Activated gamma-delta T cell treated with Interleukin-2 at 50 U/mL for 16 hours (primary cell): ENCODE results near the gene ALG9.

Experiments
- DNase-seq: peaks from one replicate; pipeline ENCODE4 v3.0.0-alpha.2; 2020

The ALG9 gene

GRCh38 chr11:111834432-111835163 is 36.8 kb downstream of the ALG9 start:
- no peak for DNase-seq

- no peak for DNase-seq
These were observed 37.9 kb downstream of the ALG9 start for GRCh38 chr11:111833524-111833923.

GRCh38 chr11:111829185-111829968 is 42.0 kb downstream of the ALG9 start:
- no peak for DNase-seq

DNA sequence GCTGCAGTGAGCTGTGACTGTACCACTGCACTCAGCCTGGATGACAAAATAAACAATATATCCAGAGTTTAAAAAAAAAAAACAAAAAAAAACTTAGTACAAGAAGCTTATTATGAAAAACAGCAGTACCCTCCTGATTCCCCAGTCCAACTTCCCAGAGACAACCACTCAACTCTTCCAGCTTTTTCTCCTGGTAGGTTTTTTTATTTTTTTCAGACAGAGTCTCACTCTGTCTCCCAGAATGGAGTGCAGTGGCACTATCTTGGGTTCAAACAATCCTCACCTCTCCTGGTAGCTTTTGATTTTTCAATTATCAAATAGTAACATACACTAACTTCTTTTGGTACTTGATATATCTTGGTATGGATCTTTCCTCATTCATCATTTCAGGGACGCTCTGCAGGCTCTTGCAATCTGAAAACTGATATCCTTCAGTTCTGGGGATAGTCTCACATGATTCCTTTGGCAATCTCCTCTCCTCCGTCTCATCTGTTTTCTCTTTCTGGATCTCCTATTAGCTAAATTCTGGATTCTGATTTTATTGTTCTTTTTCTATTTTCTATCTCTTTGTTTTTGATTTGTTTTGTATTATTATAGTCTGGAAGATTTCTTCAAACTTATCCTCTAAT is 44.9 kb downstream of the ALG9 start:
- DNase-seq = no peak

DNA sequence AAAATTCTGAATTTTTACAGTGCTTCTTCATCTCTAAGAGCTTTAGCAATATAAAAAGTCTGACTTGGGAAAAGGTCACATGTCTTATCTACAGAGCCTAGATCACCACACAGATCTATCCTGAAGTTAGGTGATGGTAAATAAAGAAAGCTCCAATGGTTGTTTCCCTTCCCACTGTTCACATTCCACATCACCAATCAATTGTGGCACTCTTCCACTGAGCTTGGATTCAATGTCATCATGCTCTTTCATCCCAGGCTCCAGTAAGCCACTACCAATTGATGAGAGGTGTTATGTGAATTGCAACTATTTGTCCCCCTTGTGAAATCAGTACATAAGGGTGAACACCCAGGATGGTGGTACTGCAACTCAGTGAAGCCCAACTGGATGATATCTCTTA is 47.8 kb downstream of the ALG9 start:
- no peak for DNase-seq

GRCh38 chr11:111823131-111823530 is 48.2 kb downstream of the ALG9 start:
- DNase-seq = no peak

GRCh38 chr11:111819829-111820237 is 51.5 kb downstream of the ALG9 start:
- DNase-seq = no peak

DNA sequence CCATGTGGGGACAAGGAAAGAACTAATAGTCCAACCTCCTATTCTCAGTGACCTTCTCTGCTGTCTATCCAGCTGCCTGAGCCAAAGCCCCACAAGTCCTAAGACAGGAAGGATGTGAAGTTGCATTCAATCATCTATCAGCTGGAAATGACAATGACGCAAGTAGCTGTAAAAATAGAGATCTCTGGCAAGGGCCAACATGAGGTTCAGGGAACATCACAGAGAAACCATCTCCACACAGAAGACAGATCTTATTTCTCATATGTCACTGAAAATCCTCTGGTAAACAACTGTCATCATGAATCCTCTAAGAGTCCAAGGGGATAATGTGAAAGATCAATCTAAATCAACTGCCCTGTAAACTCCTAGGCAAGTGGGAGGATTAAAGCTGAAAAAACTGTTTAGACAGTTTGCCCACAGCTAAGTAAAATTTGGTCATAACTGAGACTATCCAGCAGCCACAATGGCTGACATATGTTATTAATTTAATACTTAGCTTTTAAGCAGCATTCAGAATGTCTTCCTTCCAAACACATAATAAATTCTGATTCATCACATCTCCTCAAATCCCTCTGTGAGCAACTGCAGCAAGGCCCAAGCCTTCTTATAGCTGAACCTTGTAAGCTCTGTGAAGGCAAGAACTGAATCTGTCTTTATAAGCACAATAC is 52.1 kb downstream of the ALG9 start:
- no peak for DNase-seq

DNA sequence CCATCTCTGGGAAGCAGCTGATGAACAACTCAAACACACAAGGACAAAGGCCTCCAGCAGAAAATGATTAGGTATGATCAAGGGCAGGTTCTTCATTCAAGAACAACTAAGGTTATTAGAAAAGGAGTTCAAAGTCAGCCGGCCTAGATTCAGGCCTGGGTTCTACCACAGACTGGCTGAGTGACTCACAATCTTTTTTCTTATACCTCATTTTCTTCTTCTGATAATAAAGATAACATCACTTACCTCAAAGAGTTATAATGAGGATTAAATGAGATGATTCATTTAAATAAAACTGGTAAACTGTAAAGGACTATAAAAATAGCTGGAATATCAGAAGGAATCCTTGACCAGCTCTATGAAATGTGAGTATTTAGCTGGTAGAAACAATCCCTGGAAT is 55.9 kb downstream of the ALG9 start:
- DNase-seq = no peak

DNA sequence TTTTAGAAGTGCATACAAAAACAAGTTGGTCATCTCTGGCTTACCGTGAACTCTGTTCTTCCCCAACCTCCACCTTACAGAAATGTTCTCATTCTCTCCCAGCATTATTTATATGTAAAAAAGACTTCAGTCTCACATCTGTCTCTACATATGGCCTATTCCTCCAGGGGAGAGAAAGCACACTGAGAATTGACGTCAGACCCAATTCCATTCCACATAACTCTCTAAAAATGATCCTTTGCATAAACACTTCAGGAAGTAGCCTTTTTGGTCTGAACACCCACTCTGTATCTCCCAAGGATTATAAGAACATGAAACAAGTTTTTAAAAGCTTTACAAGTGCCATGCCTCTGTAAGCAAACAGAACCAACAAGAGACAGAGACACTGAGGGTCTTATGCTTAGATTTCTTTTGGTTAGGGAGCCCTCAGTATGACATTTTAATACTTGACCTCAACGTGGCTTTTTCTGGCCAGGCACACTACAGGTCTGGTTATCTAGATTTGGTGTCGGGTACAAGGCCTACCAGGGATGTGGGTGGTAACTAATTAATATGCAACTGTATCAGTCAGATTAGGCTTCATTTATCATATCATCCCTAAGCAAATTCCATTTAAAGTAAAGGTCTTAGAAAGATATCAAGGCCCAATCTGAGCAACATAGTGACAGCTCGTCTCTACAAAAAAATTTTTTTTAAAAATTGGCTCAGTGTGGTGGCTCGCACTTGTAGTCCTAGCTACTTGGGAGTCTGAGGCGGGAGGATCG is 56.6 kb downstream of the ALG9 start:
- DNase-seq = no peak

DNA sequence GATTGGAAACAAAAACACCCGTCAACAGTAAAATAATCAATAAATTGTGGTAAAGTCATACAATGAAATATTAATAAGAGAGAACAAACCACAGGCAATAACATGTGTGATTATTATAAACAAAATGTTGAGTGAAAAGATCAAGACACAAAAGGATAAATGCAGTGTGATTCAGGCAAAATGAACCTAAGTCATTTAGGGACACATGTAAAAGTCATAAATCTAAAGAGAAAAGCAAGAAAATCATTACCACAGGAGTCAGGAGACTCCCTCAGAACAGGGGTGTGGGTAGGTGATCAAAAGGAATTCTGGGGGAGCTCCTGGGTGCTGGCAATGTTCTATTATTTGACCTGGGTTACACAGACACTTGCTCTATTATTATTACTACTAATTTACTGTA is 57.3 kb downstream of the ALG9 start:
- no peak for DNase-seq

- no peak for DNase-seq
These were observed 59.2 kb downstream of the ALG9 start for GRCh38 chr11:111812211-111812610.

- DNase-seq = no peak
These were observed 59.9 kb downstream of the ALG9 start for GRCh38 chr11:111811445-111811844.

DNA sequence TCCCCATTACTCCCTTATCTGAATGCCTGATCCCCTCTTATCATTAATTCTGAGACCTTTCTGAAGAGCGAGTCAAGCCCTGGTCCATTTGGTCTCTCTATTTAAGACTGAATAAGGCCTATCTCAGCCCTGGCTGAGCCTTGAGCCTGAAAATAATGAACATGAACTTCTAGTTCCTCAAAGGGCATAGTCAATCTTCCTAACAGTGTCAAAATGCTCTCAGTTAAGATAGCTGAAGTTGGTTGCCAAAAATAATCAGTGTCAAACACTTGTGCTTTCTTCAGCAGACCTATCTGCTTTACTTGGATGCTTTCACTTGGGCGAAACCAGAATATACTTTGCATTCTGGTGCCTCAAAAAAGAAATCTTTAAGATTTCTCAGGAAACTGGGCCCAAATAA is 62.5 kb downstream of the ALG9 start:
- no peak for DNase-seq

- DNase-seq = no peak
These were observed 63.3 kb downstream of the ALG9 start for GRCh38 chr11:111808063-111808588.

GRCh38 chr11:111807076-111807475 is 64.3 kb downstream of the ALG9 start:
- no peak for DNase-seq

DNA sequence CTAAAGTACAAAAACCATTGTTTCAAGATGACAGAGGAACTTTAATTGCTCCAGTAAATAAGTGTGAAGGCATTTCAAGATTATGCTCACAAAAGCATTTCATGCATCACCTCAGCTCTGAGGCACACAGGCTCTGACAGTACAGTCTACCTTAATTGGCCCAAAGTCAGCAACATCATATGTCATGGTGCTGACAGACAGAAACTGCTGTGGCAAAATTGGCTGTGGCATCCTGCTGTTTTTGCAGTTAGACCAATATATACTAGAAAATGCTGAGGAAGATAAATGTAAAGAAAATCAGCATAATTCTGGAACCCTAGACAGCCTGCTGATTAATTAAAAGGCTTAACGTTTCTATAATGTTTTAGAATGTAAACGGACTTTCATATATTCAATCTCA is 70.2 kb downstream of the ALG9 start:
- DNase-seq = no peak

DNA sequence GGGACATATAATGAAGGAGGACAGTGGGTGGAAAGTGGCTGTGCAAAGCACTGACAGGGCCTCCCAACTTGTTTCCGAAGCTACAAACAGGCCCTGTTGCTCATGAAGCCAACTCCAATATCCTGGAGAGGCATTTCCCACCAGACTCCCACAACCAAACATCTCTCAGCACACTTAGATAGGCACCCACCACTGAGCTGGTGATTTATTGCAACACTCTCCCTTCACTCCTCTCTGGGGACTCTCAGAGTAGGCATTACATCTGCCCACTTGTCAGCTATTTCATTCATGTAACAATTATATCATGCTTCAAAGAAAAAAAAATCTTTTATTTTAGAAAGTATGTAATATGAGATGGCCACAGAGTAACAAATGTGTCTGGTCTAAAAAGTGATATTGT is 73.1 kb downstream of the ALG9 start:
- no peak for DNase-seq

DNA sequence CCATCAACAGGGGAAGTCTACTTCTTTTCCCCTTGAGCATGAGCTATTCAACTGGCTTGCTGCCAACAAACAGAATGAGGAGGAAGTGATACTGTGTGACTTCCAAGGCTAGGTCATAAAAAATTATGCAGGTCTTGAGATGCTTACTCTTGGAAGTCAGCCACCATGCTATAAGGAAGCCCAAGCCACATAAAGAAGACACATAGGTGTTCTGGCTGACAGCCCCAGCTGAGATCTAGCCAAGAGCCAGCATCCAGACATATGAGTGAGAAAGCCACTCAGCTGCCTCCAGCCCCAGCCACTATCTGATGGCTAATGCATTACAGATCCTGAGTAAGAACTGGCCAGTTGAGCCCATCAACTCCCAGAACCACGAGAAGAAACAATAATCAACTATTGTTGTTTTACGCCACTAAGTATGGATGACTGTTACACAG is 74.2 kb downstream of the ALG9 start:
- no peak for DNase-seq

GRCh38 chr11:111796696-111797095 is 74.7 kb downstream of the ALG9 start:
- DNase-seq = no peak

GRCh38 chr11:111795334-111795985 is 75.9 kb downstream of the ALG9 start:
- DNase-seq = no peak

GRCh38 chr11:111793863-111794262 is 77.5 kb downstream of the ALG9 start:
- DNase-seq = no peak
